HG03097 (cell line): ENCODE data around the gene ZBED2.
"Not testable (repeated sequence)": the region's sequence is repeated elsewhere in the genome, so short reads cannot be mapped to it uniquely, and the experiment has no call there.

ENCODE experiments used
- ATAC-seq: cut with Tn5 transposase; IDR thresholded peaks from one replicate; pipeline ENCODE4 v1.9.1; 2021; ENCODE audit not compliant: unreplicated experiment, low FRiP score

ZBED2 gene, protein sequence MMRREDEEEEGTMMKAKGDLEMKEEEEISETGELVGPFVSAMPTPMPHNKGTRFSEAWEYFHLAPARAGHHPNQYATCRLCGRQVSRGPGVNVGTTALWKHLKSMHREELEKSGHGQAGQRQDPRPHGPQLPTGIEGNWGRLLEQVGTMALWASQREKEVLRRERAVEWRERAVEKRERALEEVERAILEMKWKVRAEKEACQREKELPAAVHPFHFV

DNA sequence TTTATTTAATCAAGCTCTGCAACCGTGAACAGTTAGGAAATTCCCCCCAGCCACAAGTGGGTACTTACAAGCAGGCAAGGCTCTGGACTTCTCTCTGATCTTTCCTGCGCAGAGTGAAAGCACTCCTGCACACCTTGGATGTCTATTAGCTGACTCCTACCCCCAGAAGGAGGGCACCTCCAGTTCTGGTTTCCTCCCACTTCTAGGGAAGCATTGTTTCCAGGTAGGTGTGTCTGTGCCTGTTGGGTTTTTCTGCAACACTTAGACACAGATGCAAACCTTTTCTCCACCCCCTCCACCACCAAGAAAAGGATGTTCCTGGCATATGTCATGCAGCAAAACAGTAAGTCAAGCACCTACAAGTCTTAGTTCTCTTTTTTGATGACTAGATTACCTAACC lies at the start of gene ZBED2:
TSS of gene ZBED2 (minus strand) at position 115 of the 400 bp plus-strand sequence. CDS start 1,145 bp downstream, outside the sequence.
- ATAC-seq: peak; percentile 37

DNA sequence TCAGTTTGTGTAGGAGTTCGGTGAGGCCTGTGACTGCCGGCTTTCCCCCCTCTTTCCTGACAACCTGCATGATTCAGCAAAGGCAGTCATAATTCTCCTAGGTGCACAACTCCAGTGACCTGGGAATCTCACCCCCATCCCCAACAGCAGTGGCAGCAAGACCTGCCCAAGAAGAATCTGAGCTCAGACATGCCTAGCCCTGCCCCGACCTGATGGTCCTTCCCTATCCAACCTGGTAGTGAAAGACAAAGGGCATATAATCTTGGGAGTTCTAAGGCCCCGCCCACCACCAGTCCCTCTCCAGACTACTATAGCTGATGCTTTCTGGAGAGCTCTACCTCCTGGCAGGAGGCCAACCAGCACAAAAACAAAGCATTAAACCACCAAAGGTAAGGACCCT lies 44.2 kb upstream of the ZBED2 start:
- ATAC-seq: no peak

DNA sequence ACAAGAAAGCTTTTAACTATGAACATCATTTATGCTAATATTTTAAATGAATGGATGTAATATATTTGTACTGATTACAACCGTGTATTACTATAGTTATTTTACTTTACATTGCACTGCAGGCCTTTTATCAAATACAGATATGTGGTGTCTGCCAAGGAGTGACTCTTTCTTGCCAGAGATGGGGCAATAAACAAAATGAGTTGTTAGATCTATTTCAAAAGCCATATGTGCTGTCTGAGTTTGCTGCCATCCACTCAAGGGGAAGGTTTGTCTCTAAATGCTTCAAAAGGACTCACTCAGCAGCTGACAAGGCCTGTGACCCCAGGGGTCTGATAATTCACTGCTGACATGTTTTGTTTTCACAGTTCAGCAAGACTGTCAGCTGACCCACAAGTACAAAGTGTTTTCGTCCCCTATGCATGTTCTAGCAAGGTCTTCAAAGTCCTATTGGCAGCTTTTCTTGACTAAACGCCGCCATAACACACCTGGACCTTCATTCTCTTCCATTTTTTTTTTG lies 41.3 kb upstream of the ZBED2 start:
- ATAC-seq: no peak

DNA sequence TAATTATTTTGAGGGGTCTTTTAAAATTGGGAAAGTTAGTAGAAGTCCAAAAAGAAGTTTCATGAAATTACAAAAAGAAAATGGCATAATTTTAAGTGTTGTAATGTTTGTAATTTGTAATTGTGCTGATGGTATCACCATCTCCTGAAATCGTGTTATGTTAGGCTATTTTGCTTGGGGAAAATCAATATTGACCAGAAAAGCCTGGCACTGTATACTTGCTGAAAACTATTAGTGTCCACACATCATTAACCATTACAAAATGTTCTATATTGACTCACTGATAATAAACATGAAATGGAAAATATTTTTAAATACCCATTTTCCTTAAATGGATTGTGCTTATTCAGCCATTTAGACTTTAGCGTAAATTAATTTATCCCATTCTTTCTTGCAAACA lies 40.3 kb upstream of the ZBED2 start:
- ATAC-seq: no peak

DNA sequence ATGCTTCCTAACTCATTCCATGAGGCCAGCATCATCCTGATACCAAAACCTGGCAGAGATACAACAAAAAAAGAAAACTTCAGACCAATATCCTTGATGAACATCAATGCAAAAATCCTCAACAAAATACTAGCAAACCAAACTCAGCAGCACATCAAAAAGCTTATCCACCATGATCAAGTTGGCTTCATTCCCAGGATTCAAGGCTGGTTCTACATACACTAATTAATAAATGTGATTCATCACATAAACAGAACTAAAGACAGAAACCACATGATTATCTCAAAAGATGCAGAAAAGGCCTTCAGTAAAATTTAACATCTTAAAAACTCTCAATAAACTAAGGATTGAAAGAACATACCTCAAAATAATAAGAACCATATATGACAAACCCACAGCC lies 35.5 kb upstream of the ZBED2 start:
- ATAC-seq: not testable (repeated sequence)

DNA sequence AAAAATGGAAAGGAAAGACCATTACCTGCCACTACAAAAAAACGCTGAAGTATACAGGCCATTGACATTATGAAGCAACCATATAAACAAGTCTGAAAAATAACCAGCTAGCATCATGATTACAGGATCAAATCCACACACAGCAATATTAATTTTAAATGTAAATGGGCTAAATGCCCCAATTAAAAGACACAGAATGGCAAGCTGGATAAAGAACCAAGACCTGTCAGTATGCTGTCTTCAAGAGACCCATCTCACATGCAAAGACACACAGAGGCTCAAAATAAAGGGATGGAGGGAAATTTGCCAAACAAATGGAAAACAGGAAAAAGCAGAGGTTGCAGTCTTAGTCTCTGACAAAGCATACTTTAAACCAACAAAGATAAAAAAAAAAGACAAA lies 33.9 kb upstream of the ZBED2 start:
- not testable (repeated sequence) for ATAC-seq

DNA sequence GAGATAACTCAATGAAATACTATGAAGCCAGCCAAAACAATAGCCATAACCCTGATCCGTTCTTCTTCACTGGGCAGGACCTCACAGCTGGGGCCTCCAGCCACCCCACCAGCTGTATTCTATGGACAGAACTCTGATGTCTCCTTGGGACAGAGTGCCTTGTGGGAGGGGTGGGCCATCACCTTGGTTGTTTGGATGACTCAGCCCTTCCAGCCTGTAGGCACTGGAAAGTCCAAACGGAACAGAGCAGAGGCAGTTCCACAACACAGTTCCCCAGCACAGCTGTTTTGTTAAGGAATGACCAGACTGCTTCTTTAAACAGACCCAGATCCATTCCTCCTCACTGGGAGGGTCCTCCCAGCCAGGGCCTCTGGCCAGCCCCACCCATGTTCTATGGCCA lies 31.9 kb upstream of the ZBED2 start:
- ATAC-seq: no peak

DNA sequence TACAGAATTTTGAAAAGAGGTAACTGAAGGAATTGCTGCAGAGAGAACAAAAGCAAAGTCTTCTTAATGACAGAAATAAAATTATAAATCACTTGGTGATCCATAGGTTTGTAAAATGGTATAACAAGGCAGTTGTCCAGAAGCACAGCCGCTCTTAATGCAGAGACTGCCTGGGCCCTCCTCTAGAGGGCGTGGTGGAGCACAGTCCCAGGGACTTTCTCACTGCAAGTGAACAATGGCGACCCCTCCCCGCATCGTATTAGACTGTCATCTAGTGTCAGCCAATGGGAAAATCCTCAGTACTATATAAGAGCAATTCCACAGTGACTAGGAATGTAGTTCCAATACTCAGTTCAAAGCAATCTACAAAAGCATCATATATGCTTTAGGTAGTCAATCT lies 26.4 kb upstream of the ZBED2 start:
- ATAC-seq: no peak

DNA sequence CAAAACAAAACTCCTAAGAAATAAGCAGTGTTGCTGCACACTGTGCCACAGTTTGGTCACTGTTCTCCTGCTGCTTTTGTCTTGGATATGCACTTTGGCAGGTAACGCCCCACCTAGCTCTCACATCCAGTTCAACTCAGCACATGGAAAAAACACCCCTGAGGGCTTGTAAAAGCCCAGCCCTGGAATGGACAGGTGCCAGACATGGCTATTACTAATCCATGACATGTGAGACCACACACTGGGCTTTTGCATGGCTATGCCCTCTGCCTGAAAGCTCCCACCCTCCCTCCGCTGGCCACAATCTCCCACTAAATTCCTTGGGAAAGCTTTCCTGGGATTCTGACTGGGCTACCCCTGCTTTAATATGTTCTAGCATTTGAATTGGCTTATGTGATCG lies 24.7 kb upstream of the ZBED2 start:
- ATAC-seq: no peak

DNA sequence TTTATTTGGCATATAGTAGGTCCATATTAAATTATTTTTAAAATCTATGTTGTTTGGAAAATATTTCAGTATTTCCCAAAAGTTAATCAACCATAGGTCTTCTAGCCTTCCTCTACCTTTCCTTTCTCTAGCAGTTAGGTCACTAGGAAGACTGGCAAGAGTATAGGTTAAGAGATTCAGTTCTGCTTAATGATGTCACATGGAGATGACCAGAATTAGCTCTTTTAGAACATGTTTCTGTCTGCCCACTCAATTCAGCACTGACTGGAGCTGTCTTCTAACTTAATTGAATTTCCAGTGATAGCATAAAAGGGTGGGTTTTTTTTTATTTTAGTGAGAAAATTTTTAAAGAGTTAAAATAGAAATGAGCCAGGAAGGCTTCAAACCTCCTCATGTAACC lies 23.8 kb upstream of the ZBED2 start:
- no peak for ATAC-seq

DNA sequence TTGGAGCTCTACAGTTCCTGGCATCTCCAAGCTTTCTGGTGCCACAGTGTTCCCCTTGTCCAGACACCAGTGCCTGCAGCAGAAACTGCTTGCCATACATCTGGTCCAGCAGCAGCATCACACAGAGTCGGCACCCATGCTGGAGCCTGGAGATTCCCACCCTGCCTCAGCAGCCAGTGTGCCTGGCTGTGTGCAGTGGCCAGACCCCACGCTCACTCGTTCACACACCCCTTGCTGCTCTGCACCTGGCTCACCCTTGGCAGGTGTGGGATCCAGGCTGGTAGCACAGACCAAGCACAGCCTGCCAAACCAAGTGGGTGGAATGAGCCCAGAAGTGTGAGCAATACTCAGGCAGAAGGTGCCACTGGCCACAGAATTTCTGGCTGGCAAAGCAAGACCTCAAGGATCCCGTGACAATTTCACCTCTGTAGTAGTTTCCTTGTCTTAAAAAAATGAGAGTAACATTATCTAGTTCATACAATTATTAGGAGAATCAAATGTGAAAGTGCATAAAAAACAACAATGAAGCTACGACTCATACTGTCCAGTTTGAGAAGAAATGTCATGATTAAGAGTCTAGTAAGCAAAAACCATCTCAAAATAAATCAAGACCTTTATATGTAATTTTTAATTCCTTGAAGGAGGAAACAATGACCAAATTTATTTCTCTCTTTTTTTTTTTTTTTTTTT lies 22.9 kb upstream of the ZBED2 start:
- no peak for ATAC-seq

DNA sequence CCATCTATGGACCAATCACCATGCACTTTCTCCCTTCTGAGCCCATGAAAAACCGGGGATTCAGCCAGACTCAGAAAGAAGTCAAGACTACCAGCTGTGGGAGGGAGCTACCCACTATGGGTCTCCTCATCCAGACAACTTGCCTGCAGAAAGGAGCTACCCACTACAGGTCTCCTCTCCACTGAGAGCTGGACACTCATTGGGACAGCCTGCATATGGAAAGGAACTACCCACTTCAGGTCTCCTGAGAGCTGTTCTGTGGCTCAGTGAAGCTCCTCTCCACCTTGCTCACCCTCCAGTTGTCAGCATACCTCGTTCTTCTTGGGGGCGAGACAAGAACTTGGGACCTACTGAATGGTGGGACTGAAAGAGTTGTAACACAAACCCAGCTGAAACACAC lies 22.3 kb upstream of the ZBED2 start:
- ATAC-seq: no peak

DNA sequence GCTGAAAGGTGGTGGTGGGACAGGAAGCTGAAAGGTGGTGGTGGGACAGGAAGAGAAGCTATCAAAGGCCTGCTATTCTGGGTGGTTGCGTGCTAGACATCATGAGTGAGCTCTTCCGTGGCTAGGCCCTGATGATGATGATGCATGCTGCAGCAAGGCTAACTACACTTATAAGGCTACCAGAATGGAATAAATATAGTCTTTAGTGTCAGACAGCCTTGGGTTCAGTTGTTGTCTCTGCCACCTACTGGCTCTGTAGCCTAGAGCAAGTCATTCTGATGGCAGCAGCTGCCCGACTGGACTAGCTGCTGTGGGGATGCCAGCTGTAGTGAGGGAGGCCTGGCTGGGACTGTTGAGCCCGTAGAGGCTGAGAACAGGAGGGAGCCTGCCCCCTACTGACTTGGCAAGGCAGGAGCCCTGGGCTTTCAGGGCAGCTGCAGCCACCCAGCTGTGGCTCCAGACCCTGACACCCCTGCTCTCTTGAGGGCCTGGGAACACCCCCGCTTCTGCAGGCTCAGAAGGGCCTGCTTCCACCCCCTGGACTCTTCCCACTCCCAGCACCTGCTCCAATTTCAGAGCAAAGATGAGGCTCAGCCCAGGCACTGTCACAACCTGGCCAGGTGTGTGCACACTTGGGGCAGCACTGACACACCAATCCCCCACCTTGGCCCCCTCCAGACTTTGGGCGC lies 21.4 kb upstream of the ZBED2 start:
- peak; percentile 86 for ATAC-seq

DNA sequence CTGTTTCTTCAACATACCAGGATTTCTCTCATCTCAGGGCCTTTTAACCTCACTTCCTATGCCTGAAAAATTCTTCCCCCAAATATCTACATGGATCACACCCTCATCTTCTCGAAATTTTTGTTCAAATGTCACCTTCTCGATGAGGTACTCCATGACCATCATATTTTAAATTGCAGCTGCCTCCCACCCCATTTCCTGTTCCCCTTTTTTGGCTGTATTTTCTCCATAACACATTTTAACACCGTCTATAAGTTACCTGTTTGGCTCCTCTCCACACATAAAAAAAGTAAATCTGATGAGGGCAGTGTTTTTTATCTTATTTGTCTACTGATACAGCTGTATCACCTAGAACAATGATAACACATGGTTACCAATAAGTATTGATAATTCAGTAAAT lies 20.7 kb upstream of the ZBED2 start:
- no peak for ATAC-seq

DNA sequence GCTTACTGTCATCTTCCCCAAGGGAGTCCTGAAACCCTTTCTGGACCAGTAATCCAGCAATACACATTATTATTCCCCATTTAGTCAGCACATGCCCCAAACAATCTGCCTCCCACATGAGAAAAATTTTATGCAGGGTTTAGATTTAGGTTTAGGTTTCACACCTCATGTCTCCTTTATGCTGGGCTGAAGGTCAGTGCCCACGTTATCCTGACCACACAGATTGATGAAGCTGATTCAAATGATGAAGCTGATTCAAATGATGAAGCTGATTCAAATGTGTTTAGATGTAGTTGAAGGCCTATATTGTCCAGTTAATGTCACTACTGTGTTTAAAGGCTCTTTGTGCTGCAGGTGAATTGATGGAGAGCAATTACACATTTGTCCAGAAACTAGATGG lies 18.1 kb upstream of the ZBED2 start:
- ATAC-seq: no peak

DNA sequence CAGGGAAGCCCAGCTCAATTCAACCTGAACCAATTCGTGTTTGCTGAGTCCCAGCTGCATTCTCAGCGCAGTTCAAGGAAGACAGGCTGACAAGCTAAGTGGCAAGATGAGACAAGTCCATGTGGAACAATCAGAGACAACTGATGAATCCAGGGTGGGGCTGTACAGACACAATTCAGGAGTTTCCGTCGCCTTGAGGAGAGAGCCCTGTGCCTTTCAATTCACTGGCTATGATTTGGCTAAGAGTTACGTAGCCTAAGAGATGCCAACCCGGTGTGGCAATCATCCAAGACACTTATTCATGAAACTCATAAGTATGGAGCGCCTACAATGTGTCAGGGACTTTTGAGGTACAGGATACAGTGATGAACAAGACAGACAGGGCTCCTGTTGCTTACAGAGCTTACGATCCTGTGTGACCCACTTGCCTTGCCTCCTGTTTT lies 15.5 kb upstream of the ZBED2 start:
- ATAC-seq: peak; percentile 25

DNA sequence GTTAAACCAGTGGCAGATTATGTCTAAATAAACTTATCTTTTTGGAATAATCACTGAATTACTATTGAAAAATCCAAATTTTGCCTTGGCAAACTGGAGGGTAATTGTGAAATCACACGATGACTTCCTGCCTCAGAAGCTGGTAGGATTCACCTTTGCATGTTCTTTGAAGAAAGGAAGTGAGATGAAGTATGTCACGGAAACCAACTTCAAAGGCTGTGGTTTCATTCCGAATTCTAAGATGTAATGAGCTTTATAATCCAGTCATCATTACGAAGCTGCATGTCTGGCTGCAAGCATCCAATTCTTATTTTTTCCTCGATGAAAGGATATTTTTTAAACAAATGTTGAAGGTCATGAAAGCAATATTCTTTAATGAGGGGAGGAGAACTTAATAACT lies 15.0 kb upstream of the ZBED2 start:
- peak; percentile 82 for ATAC-seq

DNA sequence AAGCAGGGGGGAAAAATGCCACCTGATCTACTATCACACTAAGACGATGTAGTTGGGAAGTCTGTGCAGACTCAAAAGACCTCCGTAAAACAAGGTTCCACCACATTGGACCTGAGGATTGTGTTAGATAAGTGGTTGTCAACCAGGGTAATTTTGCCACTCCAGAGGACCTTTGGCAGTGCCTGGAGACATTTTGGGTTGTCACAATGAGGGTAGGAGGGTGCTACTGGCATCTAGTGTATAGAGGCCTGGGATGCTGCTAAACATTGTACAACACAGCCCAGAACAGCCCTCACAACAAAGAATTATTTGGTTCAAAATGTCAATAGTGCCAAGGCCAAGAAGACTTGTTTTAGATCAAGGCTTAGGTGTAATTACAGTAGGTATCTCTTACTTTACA lies 14.6 kb upstream of the ZBED2 start:
- no peak for ATAC-seq

DNA sequence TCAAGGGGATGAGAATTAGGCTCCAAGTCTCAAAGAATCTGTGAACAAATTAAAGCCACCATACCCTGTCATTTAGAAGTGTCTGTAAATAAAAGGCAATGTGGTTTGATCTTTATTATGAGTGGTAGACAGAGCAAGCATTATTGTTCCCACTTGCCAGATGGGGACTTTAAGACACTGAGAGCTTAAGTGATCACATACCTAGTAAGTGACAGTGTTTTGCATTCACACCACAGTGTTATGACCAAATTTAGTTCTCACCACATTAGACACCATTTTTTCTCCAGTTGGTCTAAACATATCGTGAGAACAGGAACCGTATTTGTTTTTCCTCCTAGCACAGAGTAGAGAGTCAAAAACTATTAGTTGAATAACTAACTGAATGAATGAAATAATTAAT lies 13.2 kb upstream of the ZBED2 start:
- no peak for ATAC-seq

DNA sequence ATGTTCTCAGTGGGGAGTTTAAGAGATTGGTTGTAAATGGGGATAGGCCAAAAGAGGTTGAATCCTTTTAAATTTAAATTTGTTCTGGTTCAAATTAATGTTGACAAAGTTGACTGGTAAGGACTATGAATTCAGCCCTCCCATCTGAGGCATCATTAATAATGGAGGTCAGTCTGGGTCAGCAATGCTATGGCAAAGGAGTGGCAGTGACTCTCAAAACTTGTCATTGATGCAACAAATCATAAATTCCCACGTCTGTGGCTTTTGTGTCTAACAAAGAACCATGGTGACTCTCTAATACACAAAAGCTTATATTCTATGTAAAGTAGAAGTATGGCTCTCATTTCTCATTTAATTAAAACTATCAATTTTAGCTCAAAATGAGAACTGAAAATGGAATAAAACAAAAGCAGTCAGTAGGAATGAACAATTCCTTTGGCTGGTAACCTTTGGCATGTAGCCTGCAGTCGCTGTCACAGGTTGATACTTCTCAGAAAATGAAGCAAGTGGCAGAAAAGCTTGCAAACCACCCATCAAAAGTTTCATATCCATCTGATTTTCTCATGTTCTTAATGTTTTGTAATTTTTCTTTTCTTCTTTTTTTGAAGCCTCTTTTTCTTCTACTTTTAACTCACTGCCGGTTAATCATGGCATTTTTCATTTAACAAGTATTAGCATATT lies 12.2 kb upstream of the ZBED2 start:
- no peak for ATAC-seq

DNA sequence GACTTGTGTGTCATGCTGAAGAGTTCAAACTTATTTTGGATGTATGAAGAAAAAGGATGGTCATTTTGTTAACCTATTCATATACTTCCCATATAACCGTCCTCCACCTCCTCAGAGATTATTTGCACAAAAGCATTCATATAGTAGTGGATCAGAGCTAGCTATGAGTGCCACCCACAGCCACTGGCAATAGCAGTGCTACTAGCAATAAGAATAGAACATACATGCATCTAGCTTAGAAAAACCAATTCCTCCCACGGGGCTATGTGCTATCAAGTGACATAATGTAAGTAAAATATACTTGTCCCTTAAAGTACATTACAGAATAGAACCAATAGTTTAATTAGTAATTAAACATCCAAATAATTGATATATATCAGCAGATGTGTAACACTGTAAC lies 10.3 kb upstream of the ZBED2 start:
- ATAC-seq: no peak
